ENCODE data around the gene NPIPB2.
"Not testable (repeated sequence)": the region's sequence is repeated elsewhere in the genome, so short reads cannot be mapped to it uniquely, and the experiment has no call there.

- not testable (repeated sequence) for TF ChIP-seq RBFOX2 (IDR thresholded peaks at IDR 0.05; ENCODE audit: low read depth, low read length); STAG1 (CRISPR knock-in tag; IDR thresholded peaks at IDR 0.05); CTCF (CRISPR knock-in tag; IDR thresholded peaks at IDR 0.05); GTF2F1 (IDR thresholded peaks at IDR 0.05; ENCODE audit: low read length); POLR2A (IDR thresholded peaks at IDR 0.05; ENCODE audit: insufficient read depth in 1 of 2, low read depth in 2 of 2, low read length in 2 of 2); ZNF337 (CRISPR knock-in tag; IDR thresholded peaks at IDR 0.05; ENCODE audit: borderline replicate concordance, low read depth); ZBTB14 (CRISPR knock-in tag; IDR thresholded peaks at IDR 0.05); ZSCAN29 (CRISPR knock-in tag; conservative IDR thresholded peaks at IDR 0.05)
Measured at GRCh38 chr16:11970292-11970691, 28.4 kb upstream of the NPIPB2 start.
